Measurements from ENCODE around the gene CCDC85C.
A peak's percentile ranks its signal among the peaks of the same experiment; 100 is the strongest.

The CCDC85C gene

DNA sequence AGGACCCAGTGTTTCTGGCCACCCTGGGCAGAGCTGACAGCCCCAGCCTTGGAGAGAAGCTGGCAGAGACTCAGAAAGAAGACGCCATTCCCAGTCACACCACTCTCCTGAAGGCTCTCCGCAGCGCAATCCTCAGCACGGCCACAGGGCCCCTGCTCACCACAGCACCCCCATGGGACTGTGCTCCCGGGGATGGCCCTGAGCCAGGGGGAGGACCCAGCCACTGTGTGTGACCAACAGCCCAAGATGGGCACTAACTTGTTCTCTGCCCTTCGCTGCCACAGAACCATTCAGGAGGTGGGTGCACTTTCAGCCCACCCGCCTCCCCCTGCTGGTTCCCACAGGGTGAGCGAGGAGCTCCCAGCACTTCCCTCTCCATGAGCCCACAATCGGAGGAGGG is 65.7 kb downstream of the CCDC85C start:
- H3K27me3 ChIP-seq, result no peaks in the 10 kb centered on the region
- TF ChIP-seq, protein P1, sequence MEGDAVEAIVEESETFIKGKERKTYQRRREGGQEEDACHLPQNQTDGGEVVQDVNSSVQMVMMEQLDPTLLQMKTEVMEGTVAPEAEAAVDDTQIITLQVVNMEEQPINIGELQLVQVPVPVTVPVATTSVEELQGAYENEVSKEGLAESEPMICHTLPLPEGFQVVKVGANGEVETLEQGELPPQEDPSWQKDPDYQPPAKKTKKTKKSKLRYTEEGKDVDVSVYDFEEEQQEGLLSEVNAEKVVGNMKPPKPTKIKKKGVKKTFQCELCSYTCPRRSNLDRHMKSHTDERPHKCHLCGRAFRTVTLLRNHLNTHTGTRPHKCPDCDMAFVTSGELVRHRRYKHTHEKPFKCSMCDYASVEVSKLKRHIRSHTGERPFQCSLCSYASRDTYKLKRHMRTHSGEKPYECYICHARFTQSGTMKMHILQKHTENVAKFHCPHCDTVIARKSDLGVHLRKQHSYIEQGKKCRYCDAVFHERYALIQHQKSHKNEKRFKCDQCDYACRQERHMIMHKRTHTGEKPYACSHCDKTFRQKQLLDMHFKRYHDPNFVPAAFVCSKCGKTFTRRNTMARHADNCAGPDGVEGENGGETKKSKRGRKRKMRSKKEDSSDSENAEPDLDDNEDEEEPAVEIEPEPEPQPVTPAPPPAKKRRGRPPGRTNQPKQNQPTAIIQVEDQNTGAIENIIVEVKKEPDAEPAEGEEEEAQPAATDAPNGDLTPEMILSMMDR (IDR thresholded peaks at IDR 0.05; ENCODE audit: low read depth, low read length), result peak; percentile 35
- no peak overlapping the region for H3K4me3 ChIP-seq (ENCODE audit: low read depth, low read length)
- DNase-seq, result peak; percentile 80
- H3K4me1 ChIP-seq, result peaks cover 58% of the 10 kb centered on the region
- peaks cover 17% of the 10 kb centered on the region for H3K36me3 ChIP-seq
- H3K9me3 ChIP-seq, result no peaks in the 10 kb centered on the region

DNA sequence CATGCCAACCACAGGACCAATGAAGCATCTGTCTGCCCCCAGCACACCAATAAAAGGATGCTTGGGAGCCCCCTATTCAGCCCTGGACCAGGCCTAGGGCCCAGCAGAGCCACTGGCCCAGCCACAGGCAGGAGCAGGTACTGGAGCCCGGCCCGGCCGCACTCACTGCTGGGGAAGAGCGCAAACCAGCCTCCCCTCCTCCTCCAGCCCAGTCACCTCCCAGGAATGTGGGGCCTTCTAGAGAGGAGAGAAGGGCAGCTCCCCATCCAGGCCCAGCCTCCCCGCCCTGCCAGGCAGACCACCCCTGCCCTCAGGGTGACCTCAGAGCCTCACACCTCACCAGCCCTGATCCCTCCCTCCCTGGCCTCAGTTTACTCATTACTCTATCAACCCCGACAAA is 66.6 kb downstream of the CCDC85C start:
- Histone ChIP-seq H3K27me3 (no peaks in the 10 kb centered on the region), H3K4me1 (peaks cover 49% of the 10 kb centered on the region), H3K4me3 (ENCODE audit: low read depth, low read length) (no peak overlapping the region), H3K36me3 (peaks cover 21% of the 10 kb centered on the region), H3K9me3 (no peaks in the 10 kb centered on the region)
- TF ChIP-seq, protein P1 (IDR thresholded peaks at IDR 0.05; ENCODE audit: low read depth, low read length), result no peak
- DNase-seq, result no peak

DNA sequence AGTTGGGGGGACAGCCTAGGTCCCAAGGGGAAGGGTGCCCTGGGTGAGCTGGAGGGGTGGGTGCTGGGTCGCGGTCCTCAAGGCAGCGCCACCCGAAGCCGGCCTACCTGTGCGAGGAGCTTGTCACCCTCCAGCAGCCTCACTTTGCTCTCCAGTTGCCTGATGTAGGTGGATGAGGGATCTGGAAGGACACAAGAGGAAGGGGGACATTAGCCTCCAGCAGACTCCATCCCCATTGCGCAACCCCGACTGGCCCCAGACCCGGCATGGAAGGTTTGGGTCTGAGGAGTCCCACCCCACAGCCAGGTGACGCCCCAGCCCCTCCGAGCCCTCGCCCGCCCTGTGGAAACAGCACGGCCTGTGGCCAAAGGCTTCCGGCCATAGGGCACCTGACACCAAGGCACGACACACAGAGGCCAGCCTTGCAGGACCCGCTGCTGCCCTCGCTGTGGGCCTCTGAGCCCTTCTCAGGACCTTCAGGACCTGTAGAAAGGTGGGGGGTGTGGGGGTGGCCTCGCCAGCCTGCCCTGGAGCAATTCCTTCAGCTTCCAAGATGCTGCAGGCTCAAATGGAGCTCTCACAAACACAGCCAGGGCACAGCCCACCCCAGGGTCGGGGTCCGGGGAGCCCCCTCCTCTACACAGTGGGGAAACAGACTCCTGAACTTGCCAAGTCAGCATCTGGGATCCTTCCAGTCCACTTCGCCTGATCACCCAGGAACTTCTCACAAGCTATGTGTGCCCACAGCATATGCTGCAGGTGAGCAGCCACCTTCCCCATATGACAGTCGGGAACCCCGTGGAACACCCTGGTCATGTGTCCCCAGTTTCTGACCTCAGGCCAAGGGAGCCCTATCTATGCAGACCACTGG is 67.9 kb downstream of the CCDC85C start:
- DNase-seq, result no peak
- Histone ChIP-seq H3K27me3 (no peaks in the 10 kb centered on the region), H3K4me3 (ENCODE audit: low read depth, low read length) (no peak overlapping the region), H3K36me3 (peaks cover 21% of the 10 kb centered on the region), H3K9me3 (no peaks in the 10 kb centered on the region), H3K4me1 (peaks cover 37% of the 10 kb centered on the region)
- TF ChIP-seq, protein P1 (IDR thresholded peaks at IDR 0.05; ENCODE audit: low read depth, low read length), result no peak

DNA sequence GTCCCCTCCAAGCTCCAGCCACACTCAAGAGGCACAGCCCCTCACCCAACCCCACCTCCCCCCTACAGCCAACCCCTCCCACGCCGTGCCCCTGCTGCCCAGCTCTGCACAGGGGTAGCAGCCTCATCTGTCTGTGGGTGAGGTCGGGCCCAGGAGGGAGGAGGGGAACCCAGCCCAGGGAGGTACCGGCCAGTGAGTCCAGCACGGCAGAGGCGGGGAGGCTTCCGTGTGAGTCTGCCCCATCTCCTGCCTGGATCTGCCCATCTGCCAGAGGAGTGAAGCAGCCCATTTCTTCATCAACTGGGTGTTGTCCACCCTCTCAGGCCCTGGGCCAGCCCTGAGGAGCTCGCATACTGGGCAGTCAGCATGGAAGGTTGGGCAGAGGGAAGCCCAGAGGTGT is 68.6 kb downstream of the CCDC85C start:
- H3K36me3 ChIP-seq, result peaks cover 21% of the 10 kb centered on the region
- H3K9me3 ChIP-seq, result no peaks in the 10 kb centered on the region
- H3K4me3 ChIP-seq (ENCODE audit: low read depth, low read length), result no peak overlapping the region
- TF ChIP-seq, protein P1 (IDR thresholded peaks at IDR 0.05; ENCODE audit: low read depth, low read length), result no peak
- H3K4me1 ChIP-seq, result peaks cover 33% of the 10 kb centered on the region
- no peaks in the 10 kb centered on the region for H3K27me3 ChIP-seq
- DNase-seq, result no peak

DNA sequence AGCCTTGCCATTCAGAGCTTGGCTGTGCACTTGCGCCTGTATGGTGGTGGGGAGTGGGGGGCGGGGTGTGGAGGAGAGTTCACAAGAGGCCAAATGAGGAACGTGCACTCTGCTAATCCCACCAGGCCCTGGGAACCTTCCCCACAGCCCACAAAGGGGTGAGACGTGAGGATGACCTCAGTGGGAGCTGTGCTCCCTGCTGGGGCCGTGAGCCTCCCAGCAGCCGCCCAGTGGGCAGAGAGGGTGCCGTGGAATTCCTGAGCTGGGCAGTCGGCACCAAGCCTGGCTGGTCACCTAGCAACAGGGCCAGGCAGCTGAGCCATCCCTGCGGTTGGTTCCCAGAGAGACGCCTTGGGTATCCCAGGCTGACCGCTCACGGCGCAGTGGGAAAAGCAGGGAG is 69.1 kb downstream of the CCDC85C start:
- Histone ChIP-seq H3K4me3 (ENCODE audit: low read depth, low read length) (no peak overlapping the region), H3K4me1 (peaks cover 30% of the 10 kb centered on the region), H3K27me3 (no peaks in the 10 kb centered on the region), H3K36me3 (peaks cover 22% of the 10 kb centered on the region), H3K9me3 (no peaks in the 10 kb centered on the region)
- no peak for DNase-seq
- TF ChIP-seq, protein P1 (IDR thresholded peaks at IDR 0.05; ENCODE audit: low read depth, low read length), result no peak

DNA sequence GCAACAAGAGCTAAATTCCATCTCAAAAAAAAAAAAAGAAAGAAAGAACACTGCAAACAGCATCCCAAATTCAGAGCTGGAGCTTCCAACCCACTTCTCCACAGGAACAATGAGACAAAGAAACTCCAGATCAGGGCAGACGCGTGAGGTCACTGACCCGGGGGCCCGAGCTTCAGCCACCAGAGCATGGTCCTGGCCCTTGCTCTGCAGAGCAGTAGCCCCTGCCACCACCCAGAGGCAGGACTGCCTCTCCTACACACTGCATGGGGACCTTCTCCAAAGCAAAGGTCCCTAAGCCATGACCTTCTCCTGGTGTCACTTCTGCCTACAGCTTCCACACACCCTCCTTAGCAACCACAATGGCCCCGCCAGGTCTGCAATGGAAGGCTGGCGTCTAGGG is 69.7 kb downstream of the CCDC85C start:
- H3K4me3 ChIP-seq (ENCODE audit: low read depth, low read length), result no peak overlapping the region
- H3K9me3 ChIP-seq, result no peaks in the 10 kb centered on the region
- no peak for DNase-seq
- H3K36me3 ChIP-seq, result peaks cover 27% of the 10 kb centered on the region
- no peaks in the 10 kb centered on the region for H3K27me3 ChIP-seq
- H3K4me1 ChIP-seq, result peaks cover 26% of the 10 kb centered on the region
- TF ChIP-seq, protein P1 (IDR thresholded peaks at IDR 0.05; ENCODE audit: low read depth, low read length), result no peak
